Endometrium (tissue), 2 donors: Measurements from ENCODE around the gene ITGA6.

Experiments used
- FAIRE-seq: peaks from 2 replicates; lab custom pipeline; 2012; peaks lifted over from hg19 to GRCh38; lab: Jason Lieb, UNC
- donor health status: control.
- donor health status: control.

ITGA6 gene

GRCh38 chr2:172416447-172417058 lies 10.8 kb upstream of the ITGA6 start:
- no peak for FAIRE-seq

- no peak for FAIRE-seq
Measured at GRCh38 chr2:172420216-172420615, 7.2 kb upstream of the ITGA6 start.

- no peak for FAIRE-seq
Measured at GRCh38 chr2:172423160-172423559, 4.2 kb upstream of the ITGA6 start.

GRCh38 chr2:172425336-172425735 lies 2.0 kb upstream of the ITGA6 start:
- FAIRE-seq = no peak

- no peak for FAIRE-seq
Measured at GRCh38 chr2:172426635-172427255, 641 bp upstream of the ITGA6 start.

- no peak for FAIRE-seq
Measured at GRCh38 chr2:172427990-172428831, 825 bp downstream of the ITGA6 start.

- no peak for FAIRE-seq
Measured at GRCh38 chr2:172428832-172429210, 1.4 kb downstream of the ITGA6 start.

GRCh38 chr2:172429301-172429968 lies 2.0 kb downstream of the ITGA6 start:
- FAIRE-seq = no peak

- FAIRE-seq = no peak
Measured at GRCh38 chr2:172430027-172430426, 2.6 kb downstream of the ITGA6 start.

GRCh38 chr2:172430678-172431077 lies 3.3 kb downstream of the ITGA6 start:
- no peak for FAIRE-seq

- no peak for FAIRE-seq
Measured at GRCh38 chr2:172431463-172431862, 4.1 kb downstream of the ITGA6 start.

- no peak for FAIRE-seq
Measured at GRCh38 chr2:172431993-172432392, 4.6 kb downstream of the ITGA6 start.

- FAIRE-seq = no peak
Measured at GRCh38 chr2:172433144-172433543, 5.8 kb downstream of the ITGA6 start.

- no peak for FAIRE-seq
Measured at GRCh38 chr2:172434821-172435605, 7.6 kb downstream of the ITGA6 start.

- FAIRE-seq = no peak
Measured at GRCh38 chr2:172435606-172435911, 8.2 kb downstream of the ITGA6 start.

GRCh38 chr2:172436889-172437288 lies 9.5 kb downstream of the ITGA6 start:
- no peak for FAIRE-seq

GRCh38 chr2:172437419-172438341 lies 10.3 kb downstream of the ITGA6 start:
- FAIRE-seq = no peak

- no peak for FAIRE-seq
Measured at GRCh38 chr2:172438741-172439508, 11.5 kb downstream of the ITGA6 start.

GRCh38 chr2:172439509-172439860 lies 12.1 kb downstream of the ITGA6 start:
- FAIRE-seq = no peak

GRCh38 chr2:172439911-172440310 lies 12.5 kb downstream of the ITGA6 start:
- FAIRE-seq = no peak
